RWPE2 (cell line): ENCODE results near the gene CNOT6.

Source experiments
- ATAC-seq: fragments of 200-7000 bp; cut with Tn5 transposase; 3 replicates; pipeline ENCODE4 v1.9.1; 2021; ENCODE audit warnings: low read depth
- DNase-seq: peaks from one replicate; pipeline ENCODE4 v3.0.0-alpha.2; 2020; ENCODE audit warnings: low spot score
- H3K27ac ChIP-seq: fragments of 450-650 bp; 2 replicates; pipeline ENCODE4 v1.5.1; 2017; ENCODE audit warnings: mild to moderate bottlenecking; ENCODE audit not compliant: poor library complexity, severe bottlenecking
- H3K27me3 ChIP-seq: fragments of 250-450 bp; sonication (Bioruptor Pico); 2 replicates; pipeline ENCODE4 v1.5.1; 2021; ENCODE audit warnings: mild to moderate bottlenecking, moderate library complexity; ENCODE audit not compliant: insufficient read depth, poor library complexity, severe bottlenecking
- H3K36me3 ChIP-seq: fragments of 250-450 bp; sonication (Bioruptor Pico); 2 replicates; pipeline ENCODE4 v1.5.1; 2020; ENCODE audit warnings: low read depth, mild to moderate bottlenecking, moderate library complexity
- H3K4me1 ChIP-seq: fragments of 250-450 bp; sonication (Bioruptor Pico); 2 replicates; pipeline ENCODE4 v1.5.1; 2021; ENCODE audit warnings: mild to moderate bottlenecking, moderate library complexity; ENCODE audit not compliant: insufficient read depth, poor library complexity, severe bottlenecking
- H3K4me3 ChIP-seq: fragments of 250-450 bp; sonication (Bioruptor Pico); 2 replicates; pipeline ENCODE4 v1.5.1; 2021; ENCODE audit warnings: mild to moderate bottlenecking, moderate library complexity; ENCODE audit not compliant: severe bottlenecking
- H3K9me3 ChIP-seq: fragments of 250-450 bp; sonication (Bioruptor Pico); 2 replicates; pipeline ENCODE4 v1.5.1; 2021; ENCODE audit warnings: mild to moderate bottlenecking, moderate library complexity; ENCODE audit not compliant: severe bottlenecking
- CTCF ChIP-seq: fragments of 450-650 bp; IDR thresholded peaks from one replicate; pipeline ENCODE4 v1.5.1; 2017; ENCODE audit warnings: mild to moderate bottlenecking, moderate library complexity; ENCODE audit not compliant: poor library complexity, severe bottlenecking

The CNOT6 gene

DNA sequence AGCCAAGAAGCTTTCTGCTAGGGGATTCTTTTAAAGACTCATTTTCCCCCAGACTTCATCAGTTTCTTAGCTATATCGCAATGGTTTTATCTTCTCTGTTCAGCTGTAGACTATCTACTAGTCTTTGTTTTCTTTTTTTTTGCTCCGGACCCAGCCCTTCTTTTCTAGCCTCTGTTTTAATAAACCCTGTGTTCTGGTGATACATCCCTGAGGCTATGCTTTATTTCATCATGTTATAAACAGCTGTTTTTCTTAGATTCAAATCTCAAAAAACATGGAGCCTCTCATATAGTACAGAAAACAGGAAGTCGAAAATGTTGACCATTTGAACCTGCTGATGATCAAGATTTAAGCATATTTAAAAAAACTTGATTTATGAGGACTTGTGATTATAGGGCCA lies 59.4 kb downstream of the CNOT6 start:
- DNase-seq: no peak
- ATAC-seq: no peak

DNA sequence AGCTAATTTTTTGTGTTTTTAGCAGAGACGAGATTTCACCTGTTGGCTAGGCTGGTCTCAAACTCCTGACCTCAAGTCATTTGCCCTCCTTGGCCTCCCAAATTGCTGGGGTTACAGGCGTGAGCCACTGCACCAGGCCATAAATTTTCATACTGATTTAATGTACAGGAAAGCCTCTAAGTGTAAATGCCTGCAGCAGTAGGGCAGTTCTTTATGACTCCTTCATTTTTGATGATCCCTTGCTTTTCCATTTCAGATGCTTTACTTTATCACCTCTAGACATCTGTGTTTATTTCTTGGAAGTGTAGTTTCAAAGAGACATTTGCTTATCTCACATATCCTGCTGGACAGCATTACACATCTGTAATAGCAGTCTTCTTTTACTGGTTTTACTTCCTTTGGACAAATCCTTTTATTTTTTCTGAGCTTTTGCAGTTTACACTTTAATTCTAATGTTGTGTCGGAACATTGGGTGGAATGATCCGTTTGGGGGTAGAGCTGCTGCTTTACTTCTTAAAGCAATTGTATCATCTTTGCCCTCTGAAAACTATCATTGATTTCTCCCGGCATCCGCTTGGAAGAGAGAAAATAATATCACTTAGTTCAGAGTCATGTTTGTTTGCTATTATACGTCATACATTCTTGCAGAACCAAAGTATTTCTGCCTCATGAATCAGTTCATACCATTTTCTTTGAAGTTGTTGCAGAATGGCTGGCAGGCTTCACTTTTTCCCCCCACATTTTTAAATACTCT lies 61.2 kb downstream of the CNOT6 start:
- no peak for ATAC-seq
- H3K27me3 ChIP-seq: no peaks in the 10 kb centered on the region
- no peak for DNase-seq
- no peak overlapping the region for H3K4me3 ChIP-seq
- no peak for TF ChIP-seq CTCF
- H3K36me3 ChIP-seq: peaks cover 76% of the 10 kb centered on the region
- no peaks in the 10 kb centered on the region for H3K9me3 ChIP-seq
- H3K27ac ChIP-seq: no peak overlapping the region
- no peaks in the 10 kb centered on the region for H3K4me1 ChIP-seq

More for the DNA sequence above, 59.4 kb downstream of the CNOT6 start:
- H3K4me3 ChIP-seq: no peak overlapping the region
- no peak for TF ChIP-seq CTCF
- H3K27ac ChIP-seq: no peak overlapping the region
- H3K9me3 ChIP-seq: no peaks in the 10 kb centered on the region
- H3K36me3 ChIP-seq: peaks cover 79% of the 10 kb centered on the region
- H3K4me1 ChIP-seq: no peaks in the 10 kb centered on the region
- no peaks in the 10 kb centered on the region for H3K27me3 ChIP-seq

DNA sequence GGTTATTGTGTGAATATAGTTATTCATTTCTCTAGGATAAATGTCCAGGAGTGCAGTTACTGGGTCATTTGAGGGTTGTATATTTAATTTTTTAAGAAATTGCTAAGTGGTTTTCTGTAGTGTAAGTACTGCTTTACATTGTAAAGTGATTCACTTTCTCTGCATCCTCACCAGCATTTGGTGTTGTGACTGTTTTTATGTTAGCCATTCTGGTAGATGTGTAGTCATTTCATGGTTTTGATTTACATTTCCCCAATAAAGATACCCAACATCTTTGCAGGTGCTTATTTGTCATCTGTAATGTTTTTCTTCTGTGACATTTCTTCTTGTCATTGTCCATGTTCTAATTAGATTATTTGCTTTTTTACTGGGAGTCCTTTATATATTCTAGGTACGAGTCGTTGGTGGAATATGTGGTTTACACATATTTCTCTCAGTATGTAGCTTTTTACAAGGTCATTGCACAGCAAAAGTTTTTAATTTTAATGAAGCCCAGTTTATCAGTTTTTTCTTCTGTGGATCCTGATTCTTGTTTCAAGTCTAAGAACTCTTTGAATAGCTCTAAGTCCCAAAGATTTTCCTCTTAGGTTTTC lies 63.1 kb downstream of the CNOT6 start:
- Histone ChIP-seq H3K36me3 (peaks cover 73% of the 10 kb centered on the region), H3K27me3 (no peaks in the 10 kb centered on the region), H3K27ac (no peak overlapping the region), H3K9me3 (no peaks in the 10 kb centered on the region), H3K4me3 (no peak overlapping the region), H3K4me1 (no peaks in the 10 kb centered on the region)
- DNase-seq (no peak), ATAC-seq (no peak)
- TF ChIP-seq CTCF: no peak

DNA sequence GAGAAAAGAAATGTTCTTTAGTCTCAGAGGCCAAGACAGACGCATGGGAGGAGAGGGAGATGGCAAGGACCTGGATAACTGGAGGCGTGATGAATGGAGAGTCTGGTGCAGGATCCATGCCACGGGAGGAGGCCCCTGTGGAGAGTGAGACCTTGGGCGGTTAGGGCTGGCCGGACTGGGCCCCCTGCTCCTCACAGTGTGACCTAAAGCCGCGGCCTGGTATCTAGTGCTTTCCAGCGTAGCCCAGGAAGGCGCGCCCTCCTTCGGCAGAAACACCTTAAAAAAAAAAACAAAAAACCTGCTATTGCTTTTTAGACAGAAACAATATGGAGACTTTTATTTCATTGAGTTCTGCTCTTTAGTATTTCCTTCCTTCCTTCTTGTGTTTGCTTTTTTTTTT lies 64.1 kb downstream of the CNOT6 start:
- Histone ChIP-seq H3K9me3 (no peaks in the 10 kb centered on the region), H3K36me3 (peaks cover 75% of the 10 kb centered on the region), H3K27ac (no peak overlapping the region), H3K4me1 (no peaks in the 10 kb centered on the region), H3K27me3 (no peaks in the 10 kb centered on the region), H3K4me3 (no peak overlapping the region)
- ATAC-seq: no peak
- no peak for DNase-seq
- TF ChIP-seq CTCF: no peak

- H3K4me1 ChIP-seq: no peaks in the 10 kb centered on the region
- H3K27ac ChIP-seq: no peak overlapping the region
- no peaks in the 10 kb centered on the region for H3K27me3 ChIP-seq
- H3K4me3 ChIP-seq: no peak overlapping the region
- ATAC-seq (no peak), DNase-seq (no peak)
- H3K9me3 ChIP-seq: no peaks in the 10 kb centered on the region
- TF ChIP-seq CTCF: no peak
- peaks cover 86% of the 10 kb centered on the region for H3K36me3 ChIP-seq
These were observed 69.8 kb downstream of the CNOT6 start for GRCh38 chr5:180563994-180564393.
